Esophagus squamous epithelium (tissue), 4 donors: ENCODE data around the gene OBP2B.

Source experiments
- POLR2A ChIP-seq, 4 donors: fragments of 450-650 bp; IDR thresholded peaks; one replicate each; pipeline ENCODE4 v1.6.1; 2017; ENCODE audit warnings: antibody characterized with exemption in 4 of 4, mild to moderate bottlenecking in 4 of 4, moderate library complexity in 3 of 4
- TF ChIP-seq, protein P1 (sequence below), 6 experiments: fragments of 450-650 bp in 4 of 6; fragments of 200-600 bp in 2 of 6; sonication (generic) in 2 of 6; IDR thresholded peaks; one replicate each; pipeline ENCODE4 v1.5.1; 2016 to 2019; ENCODE audit warnings: antibody characterized with exemption in 6 of 6, mild to moderate bottlenecking in 4 of 6, moderate library complexity in 4 of 6

- TF ChIP-seq, protein P1, sequence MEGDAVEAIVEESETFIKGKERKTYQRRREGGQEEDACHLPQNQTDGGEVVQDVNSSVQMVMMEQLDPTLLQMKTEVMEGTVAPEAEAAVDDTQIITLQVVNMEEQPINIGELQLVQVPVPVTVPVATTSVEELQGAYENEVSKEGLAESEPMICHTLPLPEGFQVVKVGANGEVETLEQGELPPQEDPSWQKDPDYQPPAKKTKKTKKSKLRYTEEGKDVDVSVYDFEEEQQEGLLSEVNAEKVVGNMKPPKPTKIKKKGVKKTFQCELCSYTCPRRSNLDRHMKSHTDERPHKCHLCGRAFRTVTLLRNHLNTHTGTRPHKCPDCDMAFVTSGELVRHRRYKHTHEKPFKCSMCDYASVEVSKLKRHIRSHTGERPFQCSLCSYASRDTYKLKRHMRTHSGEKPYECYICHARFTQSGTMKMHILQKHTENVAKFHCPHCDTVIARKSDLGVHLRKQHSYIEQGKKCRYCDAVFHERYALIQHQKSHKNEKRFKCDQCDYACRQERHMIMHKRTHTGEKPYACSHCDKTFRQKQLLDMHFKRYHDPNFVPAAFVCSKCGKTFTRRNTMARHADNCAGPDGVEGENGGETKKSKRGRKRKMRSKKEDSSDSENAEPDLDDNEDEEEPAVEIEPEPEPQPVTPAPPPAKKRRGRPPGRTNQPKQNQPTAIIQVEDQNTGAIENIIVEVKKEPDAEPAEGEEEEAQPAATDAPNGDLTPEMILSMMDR (IDR thresholded peaks at IDR 0.05), result no peak
- no peak for TF ChIP-seq POLR2A (IDR thresholded peaks at IDR 0.05)
These were observed 14.0 kb downstream of the OBP2B start for GRCh38 chr9:133195029-133195428.
